ENCODE data around the gene PCBP3. TPM values are rescaled to one million over a fixed set of nuclear protein-coding genes. Genes with fewer than 3 reads are reported as not detected.
A peak's percentile ranks its signal among the peaks of the same experiment; 100 is the strongest.

PCBP3 gene
- total and polyA plus RNA-seq, 10 of the 15 experiments (the other 5 are each of a cell fraction or from before 2014, with no cell fraction given): 0.09 to 1.3 (median 0.46) TPM; not detected in 3

DNA sequence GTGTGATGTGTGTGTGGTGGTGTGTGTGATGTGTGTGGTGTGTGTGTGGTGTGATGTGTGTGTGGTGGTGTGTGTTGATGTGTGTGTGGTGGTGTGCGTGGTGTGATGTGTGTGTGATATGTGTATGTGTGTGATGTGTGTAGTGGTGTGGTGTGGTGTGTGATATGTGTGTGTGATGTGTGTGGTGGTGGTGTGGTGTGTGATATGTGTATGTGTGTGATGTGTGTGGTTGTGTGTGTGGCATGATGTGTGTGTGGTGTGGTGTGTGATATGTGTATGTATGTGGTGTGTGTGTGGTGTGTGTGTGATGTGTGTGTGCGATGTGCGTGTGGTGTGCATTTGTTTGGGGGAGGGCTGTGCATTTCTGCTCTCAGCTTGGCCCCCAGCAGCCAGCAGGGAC is 7.1 kb upstream of the PCBP3 start:
- Histone ChIP-seq H3K4me1 (ENCODE audit: control insufficient read depth, insufficient read depth, low read length) (peaks cover 42% of the 10 kb centered on the region), H3K4me3 (no peak overlapping the region), H3K27me3 (replicated peaks in 1 of 2; ENCODE audit: control insufficient read depth in 2 of 2, insufficient read depth in 2 of 2, low read length in 1 of 2) (no peaks in the 10 kb centered on the region), H3K79me2 (ENCODE audit: control insufficient read depth, insufficient read depth, low read length) (no peaks in the 10 kb centered on the region), H4K20me1 (ENCODE audit: control insufficient read depth, insufficient read depth) (no peaks in the 10 kb centered on the region), H3K27ac (ENCODE audit: control insufficient read depth, insufficient read depth) (no peak overlapping the region), H3K9me3 (replicated peaks; ENCODE audit: control insufficient read depth, insufficient read depth, low read length) (no peaks in the 10 kb centered on the region; the same call in 2 of the 3 replicates), H3K36me3 (ENCODE audit: control insufficient read depth in 2 of 2, insufficient read depth in 2 of 2, low read length in 1 of 2) (no peaks in the 10 kb centered on the region), H3K4me2 (ENCODE audit: control insufficient read depth, insufficient read depth) (no peak overlapping the region), H2AFZ (ENCODE audit: control insufficient read depth, low read depth, low read length) (no peak overlapping the region), H3K9ac (ENCODE audit: control insufficient read depth, insufficient read depth, low read length) (no peak overlapping the region)
- 67% methylated on average over 3 of the region's 3 CpGs for WGBS (ENCODE audit: insufficient coverage, insufficient replicate concordance, low lambda C conversion rate, missing lambda C conversion rate)
- CTCF ChIA-PET: no interaction called here
- FAIRE-seq (peak; percentile 35), DNase-seq (ENCODE audit: low read depth, low spot score) (no peak), ATAC-seq (no peak)
- BruUV-seq (replicated peaks): no TSS peak
- in situ Hi-C loops (cut with MboI): no loop called here
- intact Hi-C loops (cut with micrococcal nuclease; ENCODE audit: unreplicated experiment): no loop called here
- RAD21 ChIA-PET (ENCODE audit: unreplicated experiment): no interaction called here
- POLR2A ChIA-PET: no interaction called here
- SMC1A ChIA-PET (ENCODE audit: uncharacterized antibody, unreplicated experiment): interaction anchor here (1.2 to 1.3 kb wide), 2 partner anchors 18 to 21 kb away, joined by 3 to 4 read pairs; no protein-coding TSS in a partner anchor
- TF ChIP-seq, protein P1, sequence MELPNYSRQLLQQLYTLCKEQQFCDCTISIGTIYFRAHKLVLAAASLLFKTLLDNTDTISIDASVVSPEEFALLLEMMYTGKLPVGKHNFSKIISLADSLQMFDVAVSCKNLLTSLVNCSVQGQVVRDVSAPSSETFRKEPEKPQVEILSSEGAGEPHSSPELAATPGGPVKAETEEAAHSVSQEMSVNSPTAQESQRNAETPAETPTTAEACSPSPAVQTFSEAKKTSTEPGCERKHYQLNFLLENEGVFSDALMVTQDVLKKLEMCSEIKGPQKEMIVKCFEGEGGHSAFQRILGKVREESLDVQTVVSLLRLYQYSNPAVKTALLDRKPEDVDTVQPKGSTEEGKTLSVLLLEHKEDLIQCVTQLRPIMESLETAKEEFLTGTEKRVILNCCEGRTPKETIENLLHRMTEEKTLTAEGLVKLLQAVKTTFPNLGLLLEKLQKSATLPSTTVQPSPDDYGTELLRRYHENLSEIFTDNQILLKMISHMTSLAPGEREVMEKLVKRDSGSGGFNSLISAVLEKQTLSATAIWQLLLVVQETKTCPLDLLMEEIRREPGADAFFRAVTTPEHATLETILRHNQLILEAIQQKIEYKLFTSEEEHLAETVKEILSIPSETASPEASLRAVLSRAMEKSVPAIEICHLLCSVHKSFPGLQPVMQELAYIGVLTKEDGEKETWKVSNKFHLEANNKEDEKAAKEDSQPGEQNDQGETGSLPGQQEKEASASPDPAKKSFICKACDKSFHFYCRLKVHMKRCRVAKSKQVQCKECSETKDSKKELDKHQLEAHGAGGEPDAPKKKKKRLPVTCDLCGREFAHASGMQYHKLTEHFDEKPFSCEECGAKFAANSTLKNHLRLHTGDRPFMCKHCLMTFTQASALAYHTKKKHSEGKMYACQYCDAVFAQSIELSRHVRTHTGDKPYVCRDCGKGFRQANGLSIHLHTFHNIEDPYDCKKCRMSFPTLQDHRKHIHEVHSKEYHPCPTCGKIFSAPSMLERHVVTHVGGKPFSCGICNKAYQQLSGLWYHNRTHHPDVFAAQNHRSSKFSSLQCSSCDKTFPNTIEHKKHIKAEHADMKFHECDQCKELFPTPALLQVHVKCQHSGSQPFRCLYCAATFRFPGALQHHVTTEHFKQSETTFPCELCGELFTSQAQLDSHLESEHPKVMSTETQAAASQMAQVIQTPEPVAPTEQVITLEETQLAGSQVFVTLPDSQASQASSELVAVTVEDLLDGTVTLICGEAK (IDR thresholded peaks at IDR 0.05; ENCODE audit: borderline replicate concordance): no peak
- TF ChIP-seq NFXL1 (IDR thresholded peaks at IDR 0.05; ENCODE audit: borderline replicate concordance): no peak
- TF ChIP-seq ZNF217 (IDR thresholded peaks at IDR 0.05): 0 out of 2 replicates have a peak, but pooled peaks have one; percentile 27
- no peak for TF ChIP-seq ZZZ3 (IDR thresholded peaks at IDR 0.05; ENCODE audit: control insufficient read depth, insufficient read length, low read depth)
- no peak for TF ChIP-seq ZSCAN29 (IDR thresholded peaks at IDR 0.05)
- no peak for TF ChIP-seq CHD4 (IDR thresholded peaks at IDR 0.05)
- no peak for TF ChIP-seq POLR2AphosphoS5 (IDR thresholded peaks at IDR 0.05; ENCODE audit: low read length)
- TF ChIP-seq GATAD2B (conservative IDR thresholded peaks at IDR 0.05; ENCODE audit: low read depth): no peak
- TF ChIP-seq MTA3 (IDR thresholded peaks at IDR 0.05; ENCODE audit: borderline replicate concordance, low read length): no peak
- TF ChIP-seq NR2C2 (IDR thresholded peaks at IDR 0.05; ENCODE audit: borderline replicate concordance, control insufficient read depth, insufficient read length, low read depth): peak; percentile 23
- no peak for TF ChIP-seq NRF1 (conservative IDR thresholded peaks at IDR 0.05; ENCODE audit: low read depth, low read length)
- no peak for TF ChIP-seq MEF2A (IDR thresholded peaks at IDR 0.05; ENCODE audit: insufficient read depth, low read depth, low read length)
- no peak for TF ChIP-seq SP1 (IDR thresholded peaks at IDR 0.05; ENCODE audit: low read depth, low read length)
- TF ChIP-seq, protein P2, sequence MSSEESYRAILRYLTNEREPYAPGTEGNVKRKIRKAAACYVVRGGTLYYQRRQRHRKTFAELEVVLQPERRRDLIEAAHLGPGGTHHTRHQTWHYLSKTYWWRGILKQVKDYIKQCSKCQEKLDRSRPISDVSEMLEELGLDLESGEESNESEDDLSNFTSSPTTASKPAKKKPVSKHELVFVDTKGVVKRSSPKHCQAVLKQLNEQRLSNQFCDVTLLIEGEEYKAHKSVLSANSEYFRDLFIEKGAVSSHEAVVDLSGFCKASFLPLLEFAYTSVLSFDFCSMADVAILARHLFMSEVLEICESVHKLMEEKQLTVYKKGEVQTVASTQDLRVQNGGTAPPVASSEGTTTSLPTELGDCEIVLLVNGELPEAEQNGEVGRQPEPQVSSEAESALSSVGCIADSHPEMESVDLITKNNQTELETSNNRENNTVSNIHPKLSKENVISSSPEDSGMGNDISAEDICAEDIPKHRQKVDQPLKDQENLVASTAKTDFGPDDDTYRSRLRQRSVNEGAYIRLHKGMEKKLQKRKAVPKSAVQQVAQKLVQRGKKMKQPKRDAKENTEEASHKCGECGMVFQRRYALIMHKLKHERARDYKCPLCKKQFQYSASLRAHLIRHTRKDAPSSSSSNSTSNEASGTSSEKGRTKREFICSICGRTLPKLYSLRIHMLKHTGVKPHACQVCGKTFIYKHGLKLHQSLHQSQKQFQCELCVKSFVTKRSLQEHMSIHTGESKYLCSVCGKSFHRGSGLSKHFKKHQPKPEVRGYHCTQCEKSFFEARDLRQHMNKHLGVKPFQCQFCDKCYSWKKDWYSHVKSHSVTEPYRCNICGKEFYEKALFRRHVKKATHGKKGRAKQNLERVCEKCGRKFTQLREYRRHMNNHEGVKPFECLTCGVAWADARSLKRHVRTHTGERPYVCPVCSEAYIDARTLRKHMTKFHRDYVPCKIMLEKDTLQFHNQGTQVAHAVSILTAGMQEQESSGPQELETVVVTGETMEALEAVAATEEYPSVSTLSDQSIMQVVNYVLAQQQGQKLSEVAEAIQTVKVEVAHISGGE (CRISPR knock-in tag; IDR thresholded peaks at IDR 0.05): no peak
- TF ChIP-seq HDAC6 (IDR thresholded peaks at IDR 0.05; ENCODE audit: unreplicated experiment): no peak
- 0 out of 2 replicates have a peak, but pooled peaks have one; percentile 18 for TF ChIP-seq MTA2 (IDR thresholded peaks at IDR 0.05; ENCODE audit: low read depth)
- no peak for TF ChIP-seq CHD2 (IDR thresholded peaks at IDR 0.05; ENCODE audit: borderline replicate concordance, low read depth, low read length)
- peak; percentile 83; the same call in 1 of the 2 replicates for TF ChIP-seq NBN (IDR thresholded peaks at IDR 0.05)
- TF ChIP-seq IRF4 (IDR thresholded peaks at IDR 0.05; ENCODE audit: low read depth, low read length): peak; percentile 36; the same call in 1 of the 2 replicates
- no peak for TF ChIP-seq RB1 (IDR thresholded peaks at IDR 0.05; ENCODE audit: borderline replicate concordance)
- no peak for TF ChIP-seq BACH1 (IDR thresholded peaks at IDR 0.05; ENCODE audit: borderline replicate concordance)

All from GM12878 (cell line).